HG03460 (cell line): ENCODE data around the gene SMG1.
"Not testable (repeated sequence)": the region's sequence is repeated elsewhere in the genome, so short reads cannot be mapped to it uniquely, and the experiment has no call there.

Source experiments
- ATAC-seq: cut with Tn5 transposase; IDR thresholded peaks from one replicate; pipeline ENCODE4 v1.9.1; 2021; ENCODE audit not compliant: unreplicated experiment

Gene SMG1

GRCh38 chr16:18772171-18772570 is 154.0 kb downstream of the SMG1 start:
- not testable (repeated sequence) for ATAC-seq

GRCh38 chr16:18770336-18770962 is 155.8 kb downstream of the SMG1 start:
- ATAC-seq = not testable (repeated sequence)

- ATAC-seq = not testable (repeated sequence)
These were observed 159.0 kb downstream of the SMG1 start for GRCh38 chr16:18767217-18767616.

GRCh38 chr16:18762713-18763112 is 163.5 kb downstream of the SMG1 start:
- peak; percentile 39 for ATAC-seq

- ATAC-seq = peak; percentile 47
These were observed 166.3 kb downstream of the SMG1 start for GRCh38 chr16:18759598-18760520.

GRCh38 chr16:18757960-18758660 is 168.1 kb downstream of the SMG1 start:
- peak; percentile 47 for ATAC-seq

- not testable (repeated sequence) for ATAC-seq
These were observed 169.6 kb downstream of the SMG1 start for GRCh38 chr16:18756639-18757038.
